ENCODE data around the gene KCNS3.

The KCNS3 gene

DNA sequence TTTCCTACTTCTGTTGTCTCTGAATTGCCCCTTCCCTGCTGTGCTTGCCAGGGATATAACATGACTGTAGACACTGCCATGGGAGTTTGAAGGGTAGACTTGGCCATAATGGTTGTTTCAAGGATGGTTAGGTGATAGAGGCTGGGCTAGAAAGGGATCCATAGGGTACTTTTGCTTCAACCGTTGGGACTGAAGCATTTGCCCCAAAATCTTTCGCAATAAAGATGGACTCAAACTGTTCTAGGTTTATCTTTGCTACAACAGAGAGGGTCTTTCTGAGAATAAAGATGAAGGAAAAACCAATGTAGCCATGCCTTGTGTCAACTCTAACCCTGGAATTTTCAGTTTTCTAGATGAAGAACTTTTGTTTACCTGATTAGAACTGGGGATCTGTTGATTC is 35.0 kb upstream of the KCNS3 start:
- CTCF ChIA-PET, result no interaction called here
- POLR2A ChIA-PET, result no interaction called here
- TF ChIP-seq, protein P1, sequence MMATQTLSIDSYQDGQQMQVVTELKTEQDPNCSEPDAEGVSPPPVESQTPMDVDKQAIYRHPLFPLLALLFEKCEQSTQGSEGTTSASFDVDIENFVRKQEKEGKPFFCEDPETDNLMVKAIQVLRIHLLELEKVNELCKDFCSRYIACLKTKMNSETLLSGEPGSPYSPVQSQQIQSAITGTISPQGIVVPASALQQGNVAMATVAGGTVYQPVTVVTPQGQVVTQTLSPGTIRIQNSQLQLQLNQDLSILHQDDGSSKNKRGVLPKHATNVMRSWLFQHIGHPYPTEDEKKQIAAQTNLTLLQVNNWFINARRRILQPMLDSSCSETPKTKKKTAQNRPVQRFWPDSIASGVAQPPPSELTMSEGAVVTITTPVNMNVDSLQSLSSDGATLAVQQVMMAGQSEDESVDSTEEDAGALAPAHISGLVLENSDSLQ (IDR thresholded peaks at IDR 0.05), result no peak
- no peak for TF ChIP-seq L3MBTL2 (conservative IDR thresholded peaks at IDR 0.05)
- TF ChIP-seq FOXA1 (IDR thresholded peaks at IDR 0.05), result no peak
- TF ChIP-seq HDGF (IDR thresholded peaks at IDR 0.05; ENCODE audit: borderline replicate concordance), result no peak
- TF ChIP-seq SP1 (IDR thresholded peaks at IDR 0.05), result no peak
- TF ChIP-seq LEF1 (IDR thresholded peaks at IDR 0.05; ENCODE audit: borderline replicate concordance), result no peak
- TF ChIP-seq NFRKB (IDR thresholded peaks at IDR 0.05), result no peak
- no peak for TF ChIP-seq BHLHE40 (IDR thresholded peaks at IDR 0.05; ENCODE audit: borderline replicate concordance)
- TF ChIP-seq ZNF384 (IDR thresholded peaks at IDR 0.05), result no peak
- TF ChIP-seq ARNT (IDR thresholded peaks at IDR 0.05), result no peak
- no peak for TF ChIP-seq CTBP1 (IDR thresholded peaks at IDR 0.05; ENCODE audit: borderline replicate concordance)
- no peak for TF ChIP-seq TARDBP (IDR thresholded peaks at IDR 0.05)
- TF ChIP-seq FOXM1 (IDR thresholded peaks at IDR 0.05; ENCODE audit: borderline replicate concordance), result no peak
- TF ChIP-seq FOXK2 (IDR thresholded peaks at IDR 0.05), result no peak
- TF ChIP-seq SUZ12 (IDR thresholded peaks at IDR 0.05), result no peak
- no peak for TF ChIP-seq ELF4 (IDR thresholded peaks at IDR 0.05)
- DNase-seq (ENCODE audit: extremely low spot score), result no peak

DNA sequence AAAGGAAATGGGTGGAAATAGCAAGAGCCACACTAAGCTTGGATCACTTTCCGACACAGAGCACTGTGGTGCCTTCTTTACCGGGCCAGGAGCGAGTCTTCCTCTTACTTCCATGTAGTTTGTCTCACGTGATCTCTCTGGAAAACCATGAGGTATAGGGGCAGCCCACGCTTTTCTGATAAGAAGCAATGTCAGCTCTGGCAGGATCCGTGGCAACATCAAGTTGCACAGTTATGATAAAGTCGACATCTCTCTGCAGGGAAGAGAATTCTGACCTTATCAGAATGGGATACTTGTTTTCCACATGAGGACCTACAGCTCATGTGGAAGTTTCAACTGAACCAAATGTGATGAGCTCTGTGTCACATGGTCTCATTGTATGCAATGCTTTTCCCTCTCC is 32.7 kb upstream of the KCNS3 start:
- DNase-seq (ENCODE audit: extremely low spot score), result no peak
- POLR2A ChIA-PET, result no interaction called here
- TF ChIP-seq CTBP1 (IDR thresholded peaks at IDR 0.05; ENCODE audit: borderline replicate concordance) (no peak), ARNT (IDR thresholded peaks at IDR 0.05) (no peak), SP1 (IDR thresholded peaks at IDR 0.05) (no peak), LEF1 (IDR thresholded peaks at IDR 0.05; ENCODE audit: borderline replicate concordance) (no peak), BHLHE40 (IDR thresholded peaks at IDR 0.05; ENCODE audit: borderline replicate concordance) (no peak), FOXM1 (IDR thresholded peaks at IDR 0.05; ENCODE audit: borderline replicate concordance) (no peak), NFRKB (IDR thresholded peaks at IDR 0.05) (no peak), SUZ12 (IDR thresholded peaks at IDR 0.05) (no peak), ZNF384 (IDR thresholded peaks at IDR 0.05) (no peak)
- CTCF ChIA-PET, result interaction anchor here (0.7 to 1.5 kb wide), 2 partner anchors 15 to 272 kb away, joined by 4 read pairs; no protein-coding TSS in a partner anchor

DNA sequence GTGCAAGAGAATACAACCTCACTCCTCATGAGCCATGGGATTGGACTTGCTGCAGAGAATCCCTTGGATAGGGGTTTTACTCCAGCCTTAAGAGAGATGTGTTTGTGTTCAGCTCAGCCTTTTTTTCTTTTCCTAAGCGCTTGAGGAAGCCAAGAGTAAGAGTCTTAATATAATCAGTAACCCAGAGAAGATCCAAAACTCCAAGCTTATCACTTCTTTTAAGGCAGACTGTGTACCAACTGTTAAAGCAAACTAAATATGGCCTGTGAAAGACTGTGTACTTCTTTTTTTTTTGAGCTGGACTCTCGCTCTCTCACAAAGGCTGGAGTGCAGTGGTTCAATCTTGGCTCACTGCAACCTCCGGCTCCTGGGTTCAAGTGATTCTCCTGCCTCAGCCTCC is 31.8 kb upstream of the KCNS3 start:
- TF ChIP-seq L3MBTL2 (conservative IDR thresholded peaks at IDR 0.05) (no peak), NFRKB (IDR thresholded peaks at IDR 0.05) (no peak), FOXA1 (IDR thresholded peaks at IDR 0.05) (no peak), HDGF (IDR thresholded peaks at IDR 0.05; ENCODE audit: borderline replicate concordance) (no peak), CTBP1 (IDR thresholded peaks at IDR 0.05; ENCODE audit: borderline replicate concordance) (no peak), FOXK2 (IDR thresholded peaks at IDR 0.05) (no peak), FOXM1 (IDR thresholded peaks at IDR 0.05; ENCODE audit: borderline replicate concordance) (no peak), TARDBP (IDR thresholded peaks at IDR 0.05) (no peak), ARNT (IDR thresholded peaks at IDR 0.05) (no peak), ZNF384 (IDR thresholded peaks at IDR 0.05) (no peak), BHLHE40 (IDR thresholded peaks at IDR 0.05; ENCODE audit: borderline replicate concordance) (no peak), LEF1 (IDR thresholded peaks at IDR 0.05; ENCODE audit: borderline replicate concordance) (no peak), SP1 (IDR thresholded peaks at IDR 0.05) (no peak), ELF4 (IDR thresholded peaks at IDR 0.05) (no peak), SUZ12 (IDR thresholded peaks at IDR 0.05) (no peak)
- TF ChIP-seq, protein P1 (IDR thresholded peaks at IDR 0.05), result no peak
- CTCF ChIA-PET, result no interaction called here
- DNase-seq (ENCODE audit: extremely low spot score), result no peak
- POLR2A ChIA-PET, result no interaction called here

DNA sequence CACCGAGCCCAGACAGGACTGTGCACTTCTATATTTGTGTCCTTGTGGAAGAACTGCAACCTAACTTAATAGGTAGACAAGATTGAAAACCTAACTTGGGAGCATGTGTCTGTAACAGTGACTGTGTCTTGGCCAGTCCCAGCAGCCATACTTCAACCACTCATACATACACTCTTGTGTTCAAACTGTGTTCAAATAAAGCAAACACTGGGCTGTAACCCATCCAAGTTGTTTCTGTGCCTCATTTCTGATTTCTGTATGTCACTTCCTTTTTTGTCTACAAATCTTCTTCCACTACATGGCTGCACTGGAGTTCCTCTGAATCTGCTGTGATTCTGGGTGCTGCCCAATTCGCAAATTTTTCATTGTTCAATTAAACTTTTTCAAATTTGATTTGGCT is 31.2 kb upstream of the KCNS3 start:
- ChIA-PET CTCF (no interaction called here), POLR2A (no interaction called here)
- TF ChIP-seq HDGF (IDR thresholded peaks at IDR 0.05; ENCODE audit: borderline replicate concordance) (no peak), ELF4 (IDR thresholded peaks at IDR 0.05) (no peak), BHLHE40 (IDR thresholded peaks at IDR 0.05; ENCODE audit: borderline replicate concordance) (no peak), CTBP1 (IDR thresholded peaks at IDR 0.05; ENCODE audit: borderline replicate concordance) (no peak), FOXK2 (IDR thresholded peaks at IDR 0.05) (no peak), FOXM1 (IDR thresholded peaks at IDR 0.05; ENCODE audit: borderline replicate concordance) (no peak)
- no peak for DNase-seq (ENCODE audit: extremely low spot score)

DNA sequence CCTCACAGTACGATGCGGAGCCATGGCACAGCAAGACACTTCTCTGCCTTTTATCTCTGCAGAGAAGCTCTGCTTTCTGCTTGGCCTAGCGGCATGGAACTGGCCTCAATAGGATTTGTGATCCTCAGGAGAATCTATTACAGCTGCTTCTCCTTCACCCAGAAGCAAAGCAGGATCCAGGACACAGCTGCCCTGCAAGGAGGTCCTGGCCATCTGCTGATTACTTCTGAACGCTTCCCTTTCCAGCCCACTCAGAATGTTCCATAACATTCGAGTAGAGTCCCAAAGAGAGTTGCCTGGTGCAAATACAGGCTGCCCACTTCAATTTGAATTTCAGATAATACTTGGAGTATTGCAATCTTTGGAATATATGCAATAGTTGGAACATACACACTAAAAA is 29.2 kb upstream of the KCNS3 start:
- POLR2A ChIA-PET, result no interaction called here
- TF ChIP-seq FOXA1 (IDR thresholded peaks at IDR 0.05) (no peak), SP1 (IDR thresholded peaks at IDR 0.05) (no peak), L3MBTL2 (conservative IDR thresholded peaks at IDR 0.05) (no peak), ELF4 (IDR thresholded peaks at IDR 0.05) (no peak), BHLHE40 (IDR thresholded peaks at IDR 0.05; ENCODE audit: borderline replicate concordance) (no peak)
- CTCF ChIA-PET, result no interaction called here
- DNase-seq (ENCODE audit: extremely low spot score), result no peak

DNA sequence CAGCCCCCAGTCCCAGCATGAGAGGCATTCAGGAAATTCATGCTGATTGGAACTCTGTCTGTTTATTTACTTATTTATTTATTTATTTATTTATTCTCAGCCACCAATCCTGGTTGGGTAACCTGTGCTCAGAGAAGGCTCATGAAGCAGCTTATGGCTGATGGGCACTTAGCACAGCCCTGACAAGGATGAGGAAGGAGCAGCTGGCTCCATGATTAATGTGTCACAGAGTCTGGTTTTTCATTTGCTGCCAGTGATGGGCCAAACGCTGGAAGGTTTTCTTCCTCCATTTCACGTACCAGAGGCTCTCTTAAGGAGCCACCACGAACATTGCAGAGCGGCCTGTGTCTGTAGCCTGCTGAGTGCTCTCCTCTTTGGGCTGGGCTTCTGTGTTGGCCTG is 28.3 kb upstream of the KCNS3 start:
- TF ChIP-seq LEF1 (IDR thresholded peaks at IDR 0.05; ENCODE audit: borderline replicate concordance), result no peak
- no peak for TF ChIP-seq FOXM1 (IDR thresholded peaks at IDR 0.05; ENCODE audit: borderline replicate concordance)
- TF ChIP-seq BHLHE40 (IDR thresholded peaks at IDR 0.05; ENCODE audit: borderline replicate concordance), result no peak
- TF ChIP-seq TARDBP (IDR thresholded peaks at IDR 0.05), result no peak
- no peak for TF ChIP-seq L3MBTL2 (conservative IDR thresholded peaks at IDR 0.05)
- no peak for TF ChIP-seq NFRKB (IDR thresholded peaks at IDR 0.05)
- POLR2A ChIA-PET, result no interaction called here
- CTCF ChIA-PET, result no interaction called here
- no peak for DNase-seq (ENCODE audit: extremely low spot score)

All from HEK293T (cell line).